ENCODE results near the gene SLC38A1.
"Not testable (repeated sequence)": the region's sequence is repeated elsewhere in the genome, so short reads cannot be mapped to it uniquely, and the experiment has no call there.

Gene SLC38A1

DNA sequence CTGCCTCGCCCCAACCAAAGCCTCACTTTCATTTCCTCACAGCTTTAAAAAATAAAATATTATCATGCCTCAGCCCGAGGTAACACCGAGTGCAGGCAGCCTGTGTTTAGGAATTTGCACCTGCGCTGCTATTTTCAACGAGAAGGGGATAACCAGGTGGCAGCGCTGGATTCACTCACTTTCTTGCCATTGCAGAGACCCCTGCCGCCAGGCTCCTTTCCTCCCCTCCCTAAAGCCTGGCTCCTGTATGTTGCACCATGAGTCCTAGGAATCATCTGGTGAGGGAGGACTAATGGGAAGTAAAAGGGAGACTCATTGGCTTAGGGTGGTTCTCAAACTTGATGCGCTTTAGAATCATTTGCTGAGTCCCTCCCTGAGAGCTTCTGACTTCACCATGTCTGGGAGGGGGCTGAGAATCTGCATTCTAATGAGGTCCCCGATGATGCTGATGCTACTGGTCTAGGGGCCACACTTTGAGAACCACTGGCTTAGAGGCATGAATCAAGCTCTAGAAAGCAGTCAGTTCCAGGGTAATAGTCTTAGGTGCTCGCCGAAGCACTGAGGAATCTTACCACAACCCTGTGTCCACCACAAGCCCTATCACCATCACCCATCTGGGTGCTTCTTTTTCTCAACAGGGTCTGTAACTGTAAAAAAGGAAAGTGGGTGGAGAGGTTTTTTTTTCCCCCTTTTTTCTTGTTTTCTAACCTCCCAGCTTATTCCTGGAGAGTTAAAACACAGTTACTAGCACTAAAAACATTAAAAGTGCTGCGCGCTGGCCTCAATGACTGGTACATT lies 83.8 kb downstream of the SLC38A1 start:
- in situ Hi-C loops (cut with MboI; ENCODE audit: low pct_unique_long_range_greater_than_20kb, low sequenced_read_pairs) = no loop called here
- DNase-seq = no peak

DNA sequence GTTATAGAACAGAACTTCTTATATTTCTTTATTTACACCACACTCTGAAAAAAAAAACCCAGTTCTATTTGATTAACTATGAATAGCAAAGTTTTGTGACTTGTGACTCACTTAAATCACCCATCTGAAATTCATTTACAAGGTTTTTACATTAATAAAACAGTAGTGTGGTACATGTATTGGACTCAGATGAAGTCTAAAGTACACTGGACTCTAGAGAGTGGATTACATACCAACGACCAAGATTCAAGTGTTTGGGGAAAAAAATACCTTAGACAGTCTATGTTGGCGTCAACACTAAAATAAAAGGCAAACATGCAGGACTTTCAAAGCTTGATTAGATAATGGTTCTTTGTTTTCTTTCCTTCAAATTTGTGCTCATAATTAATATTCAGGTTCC lies 85.7 kb downstream of the SLC38A1 start:
- no peak for DNase-seq
- in situ Hi-C loops (cut with MboI; ENCODE audit: low pct_unique_long_range_greater_than_20kb, low sequenced_read_pairs) = no loop called here

- no peak for DNase-seq
- in situ Hi-C loops (cut with MboI; ENCODE audit: low pct_unique_long_range_greater_than_20kb, low sequenced_read_pairs) = no loop called here
Observed at GRCh38 chr12:46181465-46181864, 87.4 kb downstream of the SLC38A1 start.

- no peak for DNase-seq
- in situ Hi-C loops (cut with MboI; ENCODE audit: low pct_unique_long_range_greater_than_20kb, low sequenced_read_pairs) = no loop called here
Observed at GRCh38 chr12:46179693-46180452, 89.0 kb downstream of the SLC38A1 start.

- in situ Hi-C loops (cut with MboI; ENCODE audit: low pct_unique_long_range_greater_than_20kb, low sequenced_read_pairs) = no loop called here
- DNase-seq = peak; percentile 34
Observed at GRCh38 chr12:46177837-46178608, 90.8 kb downstream of the SLC38A1 start.

GRCh38 chr12:46177025-46177424 lies 91.8 kb downstream of the SLC38A1 start:
- DNase-seq = peak; percentile 74
- in situ Hi-C loops (cut with MboI; ENCODE audit: low pct_unique_long_range_greater_than_20kb, low sequenced_read_pairs) = no loop called here

- no peak for DNase-seq
- in situ Hi-C loops (cut with MboI; ENCODE audit: low pct_unique_long_range_greater_than_20kb, low sequenced_read_pairs) = no loop called here
Observed at GRCh38 chr12:46174919-46175318, 93.9 kb downstream of the SLC38A1 start.

- DNase-seq = peak; percentile 72
- in situ Hi-C loops (cut with MboI; ENCODE audit: low pct_unique_long_range_greater_than_20kb, low sequenced_read_pairs) = no loop called here
Observed at GRCh38 chr12:46174061-46174662, 94.7 kb downstream of the SLC38A1 start.

DNA sequence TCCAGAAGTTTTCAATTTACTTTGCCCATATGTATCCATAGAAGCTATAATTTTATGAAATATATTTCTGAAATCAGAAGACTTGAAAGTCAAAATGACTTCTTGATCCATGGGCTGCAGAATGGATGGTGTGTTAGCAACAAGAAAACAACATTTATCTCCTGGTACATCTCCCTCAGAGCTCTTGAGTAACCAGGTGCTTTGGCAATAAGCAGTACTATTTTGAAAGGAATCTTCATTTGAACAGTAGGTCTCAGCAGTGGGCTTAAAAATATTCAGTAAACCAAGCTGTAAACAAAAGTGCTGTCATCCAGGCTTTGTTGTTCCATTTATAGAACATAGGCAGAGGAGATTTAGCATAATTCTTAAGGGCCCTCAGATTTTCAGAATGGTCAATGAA lies 100.4 kb downstream of the SLC38A1 start:
- no peak for DNase-seq
- in situ Hi-C loops (cut with MboI; ENCODE audit: low pct_unique_long_range_greater_than_20kb, low sequenced_read_pairs) = no loop called here

DNA sequence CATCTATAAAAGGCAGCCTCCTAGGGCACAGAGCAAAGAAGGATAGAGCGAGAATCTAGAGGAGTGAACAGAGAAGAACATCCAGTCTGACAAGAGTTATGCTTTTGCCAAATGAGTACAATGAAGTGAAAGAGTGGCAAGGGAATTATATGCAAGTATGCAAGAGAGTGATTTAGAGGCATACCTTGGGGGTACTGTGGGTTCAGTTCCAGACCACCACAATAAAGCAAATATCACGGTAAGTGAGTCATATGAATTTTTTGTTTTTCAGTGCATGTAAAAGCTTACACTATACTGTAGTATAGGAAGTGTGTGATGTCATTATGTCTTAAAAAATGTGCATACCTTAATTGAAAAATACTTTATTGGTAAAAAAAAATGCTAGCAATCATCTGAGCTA lies 101.4 kb downstream of the SLC38A1 start:
- DNase-seq = no peak
- in situ Hi-C loops (cut with MboI; ENCODE audit: low pct_unique_long_range_greater_than_20kb, low sequenced_read_pairs) = no loop called here

DNA sequence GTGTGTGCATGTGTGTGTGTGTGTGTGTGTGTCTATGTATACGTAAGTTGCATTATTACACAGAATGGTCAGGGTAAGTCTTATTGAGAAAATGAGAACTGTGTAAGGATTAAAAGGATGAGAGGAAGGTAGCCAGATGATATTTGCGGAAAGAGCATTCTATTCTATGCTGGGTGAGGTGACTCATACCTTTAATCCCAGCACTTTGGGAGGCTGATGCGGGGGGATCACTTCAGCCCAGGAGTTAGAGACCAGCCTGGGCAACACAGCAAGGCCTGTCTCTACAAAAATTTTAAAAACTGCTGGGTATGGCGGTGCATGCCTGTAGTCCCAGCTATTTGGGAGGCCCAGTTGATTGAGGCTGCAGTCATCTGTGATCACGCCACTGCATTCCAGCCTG lies 103.7 kb downstream of the SLC38A1 start:
- DNase-seq = no peak
- in situ Hi-C loops (cut with MboI; ENCODE audit: low pct_unique_long_range_greater_than_20kb, low sequenced_read_pairs) = no loop called here

- DNase-seq = no peak
- in situ Hi-C loops (cut with MboI; ENCODE audit: low pct_unique_long_range_greater_than_20kb, low sequenced_read_pairs) = no loop called here
Observed at GRCh38 chr12:46164186-46164761, 104.6 kb downstream of the SLC38A1 start.

GRCh38 chr12:46162549-46163076 lies 106.2 kb downstream of the SLC38A1 start:
- in situ Hi-C loops (cut with MboI; ENCODE audit: low pct_unique_long_range_greater_than_20kb, low sequenced_read_pairs) = not testable (repeated sequence)

GRCh38 chr12:46160981-46161690 lies 107.7 kb downstream of the SLC38A1 start:
- no peak for DNase-seq
- in situ Hi-C loops (cut with MboI; ENCODE audit: low pct_unique_long_range_greater_than_20kb, low sequenced_read_pairs) = no loop called here

More at GRCh38 chr12:46162549-46163076, 106.2 kb downstream of the SLC38A1 start:
- not testable (repeated sequence) for DNase-seq

DNA sequence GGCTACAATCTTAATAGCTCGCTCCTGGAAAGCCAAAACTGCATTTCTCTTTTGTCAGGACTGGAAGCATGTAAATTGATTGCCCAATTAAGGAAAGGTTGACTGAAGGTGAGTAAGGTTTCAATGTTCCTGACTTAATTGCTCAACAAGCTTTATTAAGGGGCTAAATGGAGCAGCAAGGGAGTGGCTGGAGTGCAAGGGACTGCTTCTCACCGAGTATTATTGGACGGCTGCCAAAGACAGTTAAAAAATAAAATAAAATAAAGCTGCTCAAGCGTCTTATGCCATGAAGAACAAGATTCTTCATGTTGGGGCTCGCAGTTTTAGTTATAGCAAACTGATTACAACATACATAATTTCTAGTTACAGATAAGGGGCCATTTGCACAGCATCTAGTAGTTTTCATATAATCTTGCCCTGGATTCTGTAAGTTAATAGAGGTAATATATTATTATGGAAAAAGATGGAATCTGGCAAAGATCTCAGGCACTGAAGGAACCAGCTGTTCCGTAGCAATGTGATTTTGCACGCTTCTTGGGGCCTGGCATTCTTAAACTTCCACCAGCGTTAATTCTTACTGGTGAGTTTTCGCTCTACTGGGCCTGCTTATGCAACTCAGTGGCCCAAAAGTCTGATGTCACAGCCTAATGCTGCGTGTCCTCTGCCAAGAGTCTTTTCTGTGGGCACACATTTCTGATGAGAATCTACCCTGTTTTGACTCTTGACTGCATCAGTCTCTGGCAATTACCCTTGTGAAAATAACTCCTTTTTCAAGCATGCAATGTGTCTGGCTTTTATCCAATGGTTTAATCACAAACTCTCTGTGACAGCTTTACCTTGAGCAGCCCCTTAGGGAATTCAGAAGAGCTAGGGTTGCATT lies 108.5 kb downstream of the SLC38A1 start:
- in situ Hi-C loops (cut with MboI; ENCODE audit: low pct_unique_long_range_greater_than_20kb, low sequenced_read_pairs) = no loop called here
- peak; percentile 31 for DNase-seq

- in situ Hi-C loops (cut with MboI; ENCODE audit: low pct_unique_long_range_greater_than_20kb, low sequenced_read_pairs) = no loop called here
- DNase-seq = no peak
Observed at GRCh38 chr12:46159309-46159901, 109.4 kb downstream of the SLC38A1 start.

DNA sequence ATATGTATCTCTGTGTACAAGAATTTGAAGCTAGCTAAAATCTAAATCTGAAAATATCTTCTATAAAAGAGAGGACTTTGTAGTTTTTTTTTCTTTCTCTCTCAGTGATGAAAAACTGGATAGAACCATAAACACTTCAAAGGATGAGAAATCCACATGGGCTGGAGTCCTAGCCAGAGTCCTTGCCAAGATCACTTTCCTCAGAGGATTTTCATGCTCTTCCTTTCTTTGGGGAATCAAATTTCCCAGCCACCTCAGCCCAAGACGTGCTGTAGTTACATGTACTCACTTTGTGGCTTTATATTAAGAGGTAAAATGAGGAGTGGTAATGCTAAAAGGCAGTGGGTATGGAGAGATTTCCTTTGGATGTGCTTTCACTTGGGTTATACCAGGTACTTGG lies 110.3 kb downstream of the SLC38A1 start:
- in situ Hi-C loops (cut with MboI; ENCODE audit: low pct_unique_long_range_greater_than_20kb, low sequenced_read_pairs) = no loop called here
- no peak for DNase-seq

Measured in KBM-7 (cell line).